Thyroid gland (tissue), 4 donors: ENCODE results near the gene BCCIP. TPM values are rescaled to one million over a fixed set of nuclear protein-coding genes. Genes with fewer than 3 reads are reported as not detected.

Experiments used
- DNase-seq, 2 donors: peaks; one replicate each; pipeline ENCODE4 v3.0.0-alpha.2; 2019
- H3K27ac ChIP-seq, 3 donors: fragments of 200-600 bp; sonication (generic); 1 replicate in 2 of 3; 2 replicates in 1 of 3; pipeline ENCODE4 v1.5.1; 2016 to 2019; ENCODE audit warnings: mild to moderate bottlenecking in 1 of 3, moderate library complexity in 1 of 3
- H3K27me3 ChIP-seq: fragments of 200-600 bp; sonication (generic); one replicate; pipeline ENCODE4 v1.5.1; 2019
- H3K36me3 ChIP-seq, 2 donors: fragments of 200-600 bp; sonication (generic); one replicate each; pipeline ENCODE4 v1.5.1; 2016 to 2019
- H3K4me1 ChIP-seq, 2 donors: fragments of 200-600 bp; sonication (generic); one replicate each; pipeline ENCODE4 v1.5.1; 2017 to 2019
- H3K4me3 ChIP-seq, 3 donors: fragments of 200-600 bp; sonication (generic); replicated peaks in 1 of 3; 1 replicate in 2 of 3; 2 replicates in 1 of 3; pipeline ENCODE4 v1.5.1; 2016; ENCODE audit warnings: mild to moderate bottlenecking in 1 of 3
- H3K9me3 ChIP-seq: fragments of 200-600 bp; sonication (generic); one replicate; pipeline ENCODE4 v1.5.1; 2017
- POLR2A ChIP-seq, 2 donors: fragments of 450-650 bp; IDR thresholded peaks; one replicate each; pipeline ENCODE4 v1.6.1; 2017; ENCODE audit warnings: antibody characterized with exemption in 2 of 2, mild to moderate bottlenecking in 2 of 2, moderate library complexity in 1 of 2
- WGBS, 2 donors: methylation state at CpG; one replicate each; pipeline ENCODE4 v1.1.5; 2017; 5-methylcytosine and 5-hydroxymethylcytosine counted together
- intact Hi-C: fragments of 100-400 bp; cut with DNase I; formaldehyde crosslinking; loops from one replicate; pipeline ENCODE4 v1.15.1; 2023
- total RNA-seq, 4 donors: library from RNA; depleted of rRNA; stranded (reverse); fragments of >200 nt; gene quantifications; one replicate each; pipeline ENCODE4 v1.2.3, GENCODE V29; 2016
- TF ChIP-seq, protein P1 (sequence below), 6 experiments: fragments of 200-600 bp in 3 of 6; fragments of 450-650 bp in 3 of 6; sonication (generic) in 3 of 6; IDR thresholded peaks; one replicate each; pipeline ENCODE4 v1.5.1; 2016 to 2019; ENCODE audit warnings: antibody characterized with exemption in 6 of 6, mild to moderate bottlenecking in 2 of 6, inconsistent platforms in 1 of 6, moderate library complexity in 1 of 6

The BCCIP gene
- total RNA-seq, 4 donors from 2014 or later: 38.6 to 52.1 (median 42.3) TPM

DNA sequence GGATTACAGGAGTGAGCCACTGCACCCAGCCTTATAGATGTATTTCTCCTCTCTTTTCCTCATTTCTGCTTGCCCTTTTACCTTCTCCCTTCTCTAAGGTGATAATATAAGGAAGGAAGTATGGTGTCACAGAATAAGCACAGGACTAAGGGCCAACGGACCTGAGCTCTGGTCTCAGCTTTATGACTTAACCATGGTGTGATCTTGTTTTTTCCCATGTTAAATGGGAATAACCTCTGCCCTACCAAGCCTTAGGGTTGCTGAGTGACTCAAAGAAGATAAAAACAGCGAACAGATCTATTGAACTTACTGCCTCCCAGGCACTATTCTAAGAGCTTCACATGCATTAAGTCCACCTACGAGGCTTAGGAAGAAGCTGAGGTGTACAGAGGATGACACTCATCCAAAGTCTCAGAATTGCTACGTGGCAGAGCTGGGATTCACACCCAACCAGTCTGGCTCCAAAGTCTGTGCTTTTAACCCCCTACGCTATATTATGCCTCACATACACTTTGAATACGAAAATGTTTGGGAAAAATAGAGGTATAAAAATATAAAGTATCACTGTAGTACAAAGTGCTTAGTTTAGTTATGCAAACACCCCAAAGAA is 5.9 kb upstream of the BCCIP start:
- H3K27ac ChIP-seq: no peak overlapping the region
- no peak overlapping the region for H3K4me3 ChIP-seq
- no peaks in the 10 kb centered on the region for H3K9me3 ChIP-seq
- 91 to 93% methylated on average over 6 of the region's 6 CpGs for WGBS, 2 donors
- peaks cover 11 to 12% of the 10 kb centered on the region in 2 donors for H3K36me3 ChIP-seq
- no peaks in the 10 kb centered on the region for H3K27me3 ChIP-seq
- TF ChIP-seq POLR2A (IDR thresholded peaks at IDR 0.05): no peak
- TF ChIP-seq, protein P1, sequence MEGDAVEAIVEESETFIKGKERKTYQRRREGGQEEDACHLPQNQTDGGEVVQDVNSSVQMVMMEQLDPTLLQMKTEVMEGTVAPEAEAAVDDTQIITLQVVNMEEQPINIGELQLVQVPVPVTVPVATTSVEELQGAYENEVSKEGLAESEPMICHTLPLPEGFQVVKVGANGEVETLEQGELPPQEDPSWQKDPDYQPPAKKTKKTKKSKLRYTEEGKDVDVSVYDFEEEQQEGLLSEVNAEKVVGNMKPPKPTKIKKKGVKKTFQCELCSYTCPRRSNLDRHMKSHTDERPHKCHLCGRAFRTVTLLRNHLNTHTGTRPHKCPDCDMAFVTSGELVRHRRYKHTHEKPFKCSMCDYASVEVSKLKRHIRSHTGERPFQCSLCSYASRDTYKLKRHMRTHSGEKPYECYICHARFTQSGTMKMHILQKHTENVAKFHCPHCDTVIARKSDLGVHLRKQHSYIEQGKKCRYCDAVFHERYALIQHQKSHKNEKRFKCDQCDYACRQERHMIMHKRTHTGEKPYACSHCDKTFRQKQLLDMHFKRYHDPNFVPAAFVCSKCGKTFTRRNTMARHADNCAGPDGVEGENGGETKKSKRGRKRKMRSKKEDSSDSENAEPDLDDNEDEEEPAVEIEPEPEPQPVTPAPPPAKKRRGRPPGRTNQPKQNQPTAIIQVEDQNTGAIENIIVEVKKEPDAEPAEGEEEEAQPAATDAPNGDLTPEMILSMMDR (IDR thresholded peaks at IDR 0.05): no peak
- peaks cover 7 to 10% of the 10 kb centered on the region in 2 donors for H3K4me1 ChIP-seq
- no peak for DNase-seq
- intact Hi-C loops: no loop called here

- no peak overlapping the region for H3K4me3 ChIP-seq
- DNase-seq: no peak
- H3K27me3 ChIP-seq: no peaks in the 10 kb centered on the region
- no peak overlapping the region for H3K27ac ChIP-seq
- intact Hi-C loops: loop anchor here (10.0 kb wide), 1 partner anchor 106 kb away; the partner anchor contains the start of gene EDRF1
- H3K4me1 ChIP-seq: peaks cover 27% of the 10 kb centered on the region in 2 donors
- TF ChIP-seq, protein P1 (IDR thresholded peaks at IDR 0.05): no peak
- no peak for TF ChIP-seq POLR2A (IDR thresholded peaks at IDR 0.05)
- no peaks in the 10 kb centered on the region for H3K9me3 ChIP-seq
- 63 to 67% methylated on average over 1 of the region's 1 CpG for WGBS, 2 donors
- no peaks in the 10 kb centered on the region for H3K36me3 ChIP-seq
Observed at GRCh38 chr10:125820701-125821100, 2.6 kb upstream of the BCCIP start.

DNA sequence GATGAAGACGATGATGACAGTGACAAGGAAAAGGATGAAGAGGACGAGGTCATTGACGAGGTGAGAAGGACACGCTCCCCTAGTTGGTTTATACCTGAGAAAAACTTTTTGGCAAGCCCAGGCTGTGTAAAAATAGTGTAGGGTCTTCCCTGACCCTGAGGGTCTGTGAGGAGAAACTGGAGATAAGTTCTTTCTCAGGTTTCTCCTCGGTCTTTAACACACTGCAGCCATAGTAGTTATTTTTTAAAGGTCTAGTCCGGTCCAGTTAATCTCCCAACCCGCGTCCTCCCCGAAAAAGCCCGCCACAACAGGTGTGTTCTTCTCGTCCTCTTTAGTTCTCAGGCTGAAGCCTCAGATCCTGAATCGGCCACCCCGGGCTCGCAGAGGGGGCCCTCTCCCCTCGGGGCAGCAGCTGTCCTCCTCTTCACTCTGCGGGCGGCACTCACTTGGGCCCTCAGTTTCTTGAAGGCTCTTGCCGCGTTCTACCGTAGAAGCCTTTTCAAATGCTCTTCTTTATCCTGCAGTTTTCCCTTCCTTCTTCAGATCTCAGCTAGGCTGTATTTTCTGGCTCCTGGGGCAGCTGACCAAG is 411 bp downstream of the BCCIP start:
- Histone ChIP-seq H3K4me1 (peaks cover 27 to 30% of the 10 kb centered on the region in 2 donors), H3K27me3 (no peaks in the 10 kb centered on the region), H3K4me3 (peak overlapping the region; percentile 89 to 98 (median 96)), H3K9me3 (no peaks in the 10 kb centered on the region), H3K36me3 (peaks cover 10 to 19% of the 10 kb centered on the region in 2 donors), H3K27ac (peak overlapping the region in 2 of 3 donors; percentile 78 to 86)
- intact Hi-C loops: loop anchor here (10.0 kb wide), 1 partner anchor 109 kb away; the partner anchor contains the start of gene EDRF1
- TF ChIP-seq, protein P1 (IDR thresholded peaks at IDR 0.05): no peak
- no peak for TF ChIP-seq POLR2A (IDR thresholded peaks at IDR 0.05)
- 0 to 1% methylated on average over 20 of the region's 20 CpGs for WGBS, 2 donors
- DNase-seq: no peak

- Histone ChIP-seq H3K4me1 (peaks cover 27 to 30% of the 10 kb centered on the region in 2 donors), H3K36me3 (peaks cover 17 to 27% of the 10 kb centered on the region in 2 donors), H3K9me3 (no peaks in the 10 kb centered on the region), H3K27me3 (no peaks in the 10 kb centered on the region), H3K27ac (no peak overlapping the region), H3K4me3 (no peak overlapping the region)
- TF ChIP-seq, protein P1 (IDR thresholded peaks at IDR 0.05): no peak
- no peak for TF ChIP-seq POLR2A (IDR thresholded peaks at IDR 0.05)
- no peak for DNase-seq
- WGBS, 2 donors: 83 to 90% methylated on average over 1 of the region's 1 CpG
- intact Hi-C loops: loop anchor here (10.0 kb wide), 1 partner anchor 110 kb away; the partner anchor contains the start of gene EDRF1
Observed at GRCh38 chr10:125824736-125825135, 1.4 kb downstream of the BCCIP start.

- Histone ChIP-seq H3K4me3 (no peak overlapping the region), H3K27ac (no peak overlapping the region), H3K4me1 (peaks cover 21 to 27% of the 10 kb centered on the region in 2 donors), H3K36me3 (peaks cover 31 to 41% of the 10 kb centered on the region in 2 donors), H3K27me3 (no peaks in the 10 kb centered on the region), H3K9me3 (no peaks in the 10 kb centered on the region)
- intact Hi-C loops: loop anchor here (10.0 kb wide), 1 partner anchor 112 kb away; the partner anchor contains the start of gene EDRF1
- no peak for TF ChIP-seq POLR2A (IDR thresholded peaks at IDR 0.05)
- TF ChIP-seq, protein P1 (IDR thresholded peaks at IDR 0.05): no peak
- no peak for DNase-seq
- WGBS, 2 donors: 96 to 99% methylated on average over 2 of the region's 2 CpGs
Observed at GRCh38 chr10:125827133-125827532, 3.8 kb downstream of the BCCIP start.
